H1 (cell line): ENCODE results near the gene PLOD1. TPM values are rescaled to one million over a fixed set of nuclear protein-coding genes. Genes with fewer than 3 reads are reported as not detected.

Experiments used
- CTCF ChIA-PET: fragments of 300-600 bp; sonication (Branson Sonifier 250); formaldehyde crosslinking; loops from one replicate; lab custom pipeline; 2021; ENCODE audit not compliant: partially characterized antibody; lab: Charles Lee
- POLR2A ChIA-PET: fragments of 300-600 bp; sonication (Branson Sonifier 250); formaldehyde crosslinking; loops from one replicate; lab custom pipeline; 2021; ENCODE audit warnings: inconsistent platforms; ENCODE audit not compliant: partially characterized antibody; lab: Charles Lee
- DNase-seq, 2 experiments: peaks; one replicate each; pipeline versions ENCODE4 v3.0.0 to v3.0.0-alpha.2; 2010 to 2022; ENCODE audit warnings: low spot score in 2 of 2, low read depth in 1 of 2, mixed read lengths in 1 of 2
- FAIRE-seq: peaks from 2 replicates; lab custom pipeline; 2011; peaks lifted over from hg19 to GRCh38; lab: Jason Lieb, UNC
- H2AFZ ChIP-seq: 2 replicates; pipeline ENCODE4 v1.8.1; 2012; ENCODE audit warnings: low read length, inconsistent platforms
- H2AK5ac ChIP-seq: 2 replicates; pipeline ENCODE4 v1.6.1; 2013; ENCODE audit warnings: low read depth, low read length
- H2BK120ac ChIP-seq: replicated peaks from 2 replicates; pipeline ENCODE3; 2013; ENCODE audit warnings: low read depth, low read length, inconsistent platforms
- H2BK12ac ChIP-seq: 2 replicates; pipeline ENCODE4 v1.6.1; 2013; ENCODE audit warnings: low read depth, low read length
- H2BK15ac ChIP-seq: 2 replicates; pipeline ENCODE4 v1.6.1; 2013; ENCODE audit warnings: low read length
- H2BK20ac ChIP-seq: 2 replicates; pipeline ENCODE4 v1.6.1; 2013; ENCODE audit warnings: low read length
- H2BK5ac ChIP-seq: 2 replicates; pipeline ENCODE4 v1.6.1; 2013; ENCODE audit warnings: low read depth, low read length
- H3K14ac ChIP-seq: 2 replicates; pipeline ENCODE4 v1.6.1; 2013; ENCODE audit warnings: inconsistent platforms; ENCODE audit not compliant: insufficient read length
- H3K18ac ChIP-seq: 2 replicates; pipeline ENCODE4 v1.6.1; 2013; ENCODE audit warnings: low read length; ENCODE audit errors: extremely low read depth
- H3K23ac ChIP-seq: 2 replicates; pipeline ENCODE4 v1.6.1; 2013; ENCODE audit warnings: inconsistent platforms; ENCODE audit not compliant: insufficient read length
- H3K23me2 ChIP-seq: 2 replicates; pipeline ENCODE4 v1.6.1; 2013; ENCODE audit warnings: low read depth, low read length
- H3K27ac ChIP-seq: 2 replicates; pipeline ENCODE4 v1.6.1; 2011; ENCODE audit warnings: low read depth, low read length, inconsistent platforms
- H3K27me3 ChIP-seq, 4 experiments: replicated peaks in 1 of 4; 1 replicate in 1 of 4; 2 replicates in 3 of 4; pipeline versions ENCODE4 v1.6.1 to v1.8.1; 2011 to 2013; ENCODE audit warnings: low read length in 3 of 4, mild to moderate bottlenecking in 3 of 4, inconsistent platforms in 2 of 4, mixed read lengths in 2 of 4, moderate library complexity in 1 of 4; ENCODE audit not compliant: control insufficient read depth in 3 of 4, insufficient read depth in 3 of 4; ENCODE audit errors: extremely low read depth in 1 of 4
- H3K36me3 ChIP-seq, 4 experiments: 2 replicates each; pipeline versions ENCODE4 v1.6.1 to v1.8.1; 2011 to 2013; ENCODE audit warnings: mild to moderate bottlenecking in 4 of 4, low read length in 3 of 4, moderate library complexity in 2 of 4, control low read depth in 1 of 4, inconsistent platforms in 1 of 4; ENCODE audit not compliant: insufficient read depth in 4 of 4, control insufficient read depth in 2 of 4
- H3K4ac ChIP-seq: replicated peaks from 2 replicates; pipeline ENCODE3; 2013; ENCODE audit warnings: low read length, low read depth, mixed read lengths, inconsistent platforms; ENCODE audit not compliant: insufficient read length
- H3K4me1 ChIP-seq, 4 experiments: replicated peaks in 1 of 4; 1 replicate in 1 of 4; 2 replicates in 3 of 4; pipeline versions ENCODE4 v1.6.1 to v1.8.1; 2011 to 2013; ENCODE audit warnings: low read length in 3 of 4, inconsistent platforms in 2 of 4, mixed read lengths in 1 of 4; ENCODE audit not compliant: insufficient read depth in 4 of 4, control insufficient read depth in 3 of 4
- H3K4me2 ChIP-seq, 2 experiments: 2 replicates each; pipeline versions ENCODE4 v1.6.1 to v1.8.1; 2011 to 2013; ENCODE audit warnings: low read depth in 2 of 2, low read length in 2 of 2, control low read depth in 1 of 2, inconsistent platforms in 1 of 2, mild to moderate bottlenecking in 1 of 2; ENCODE audit not compliant: insufficient read depth in 1 of 2
- H3K4me3 ChIP-seq, 4 experiments: fragments of 200-600, 300-600 bp in 1 of 4; sonication (generic), shearing (Covaris generic), sonication (Bioruptor Twin) in 1 of 4; 2 replicates each; pipeline versions ENCODE4 v1.5.1 to v1.8.1; 2011 to 2016; ENCODE audit warnings: low read length in 4 of 4, low read depth in 3 of 4, control low read depth in 2 of 4, inconsistent platforms in 2 of 4, mild to moderate bottlenecking in 2 of 4, mixed read lengths in 1 of 4, moderate library complexity in 1 of 4; ENCODE audit not compliant: insufficient read depth in 2 of 4; ENCODE audit errors: extremely low read depth in 1 of 4
- H3K56ac ChIP-seq: replicated peaks from 2 replicates; pipeline ENCODE3; 2013; ENCODE audit warnings: low read depth, mild to moderate bottlenecking, mixed read lengths, low read length, inconsistent platforms; ENCODE audit not compliant: insufficient read length
- H3K79me1 ChIP-seq: 2 replicates; pipeline ENCODE4 v1.6.1; 2013; ENCODE audit warnings: low read depth, low read length, control low read depth
- H3K79me2 ChIP-seq, 2 experiments: 2 replicates each; pipeline versions ENCODE4 v1.6.1 to v1.8.1; 2012 to 2013; ENCODE audit warnings: low read length in 2 of 2, mild to moderate bottlenecking in 2 of 2, inconsistent platforms in 1 of 2; ENCODE audit not compliant: insufficient read depth in 2 of 2, control insufficient read depth in 1 of 2
- H3K9ac ChIP-seq, 4 experiments: replicated peaks in 1 of 4; 1 replicate in 1 of 4; 2 replicates in 3 of 4; pipeline versions ENCODE4 v1.6.1 to v1.8.1; 2011 to 2013; ENCODE audit warnings: low read depth in 3 of 4, low read length in 3 of 4, control low read depth in 2 of 4, mild to moderate bottlenecking in 2 of 4, moderate library complexity in 2 of 4, inconsistent platforms in 1 of 4; ENCODE audit errors: extremely low read depth in 1 of 4
- H3K9me3 ChIP-seq, 2 experiments: 2 replicates each; pipeline versions ENCODE4 v1.6.1 to v1.8.1; 2012 to 2013; ENCODE audit warnings: mild to moderate bottlenecking in 2 of 2, moderate library complexity in 2 of 2, control low read depth in 1 of 2, inconsistent platforms in 1 of 2, low read depth in 1 of 2, low read length in 1 of 2, mixed read lengths in 1 of 2; ENCODE audit not compliant: insufficient read depth in 2 of 2
- H4K20me1 ChIP-seq, 2 experiments: replicated peaks in 1 of 2; 2 replicates each; pipeline versions ENCODE3 to v1.8.1; 2011 to 2013; ENCODE audit warnings: inconsistent platforms in 2 of 2, low read length in 2 of 2, mild to moderate bottlenecking in 1 of 2; ENCODE audit not compliant: insufficient read depth in 2 of 2, control insufficient read depth in 1 of 2
- H4K5ac ChIP-seq: 2 replicates; pipeline ENCODE4 v1.6.1; 2013; ENCODE audit warnings: low read length, low read depth, mixed read lengths, inconsistent platforms; ENCODE audit not compliant: insufficient read length
- H4K8ac ChIP-seq: 2 replicates; pipeline ENCODE4 v1.8.0; 2013; ENCODE audit warnings: mild to moderate bottlenecking, moderate library complexity, low read length, inconsistent platforms; ENCODE audit not compliant: insufficient read depth; ENCODE audit errors: extremely low read depth
- H4K91ac ChIP-seq: replicated peaks from 2 replicates; pipeline ENCODE3; 2013; ENCODE audit warnings: low read length, mixed read lengths, inconsistent platforms; ENCODE audit not compliant: insufficient read length
- BCL11A ChIP-seq, 2 experiments: IDR thresholded peaks; one replicate each; pipeline ENCODE4 v1.6.1; 2011; ENCODE audit warnings: low read depth in 2 of 2, low read length in 2 of 2, mild to moderate bottlenecking in 2 of 2
- CEBPB ChIP-seq: IDR thresholded peaks from 2 replicates; pipeline ENCODE4 v1.6.1; 2012; ENCODE audit warnings: low read depth, low read length
- HDAC6 ChIP-seq: IDR thresholded peaks from one replicate; pipeline ENCODE4 v1.7.1; 2012; ENCODE audit warnings: low read depth, mild to moderate bottlenecking, inconsistent platforms, low read length, moderate library complexity
- JUND ChIP-seq: IDR thresholded peaks from 2 replicates; pipeline ENCODE4 v1.6.1; 2011; ENCODE audit warnings: mild to moderate bottlenecking, improper control_type of control experiment, low read length
- PHF8 ChIP-seq: fragments of 200-600 bp; sonication (generic); conservative IDR thresholded peaks from 2 replicates; pipeline ENCODE4 v1.7.1; 2012; ENCODE audit warnings: low read depth, mild to moderate bottlenecking, inconsistent platforms, low read length, moderate library complexity
- RFX5 ChIP-seq: IDR thresholded peaks from 2 replicates; pipeline ENCODE4 v1.6.1; 2011; ENCODE audit warnings: low read depth, low read length, improper control_type of control experiment, borderline replicate concordance
- SAP30 ChIP-seq: fragments of 300-600 bp; sonication (generic); IDR thresholded peaks from 2 replicates; pipeline ENCODE4 v1.7.1; 2012; ENCODE audit warnings: low read length, moderate library complexity, mild to moderate bottlenecking, inconsistent platforms; ENCODE audit not compliant: insufficient read depth, insufficient replicate concordance
- SIN3A ChIP-seq, 2 experiments: IDR thresholded peaks in 1 of 2; conservative IDR thresholded peaks in 1 of 2; 2 replicates each; pipeline ENCODE4 v1.6.1; 2011 to 2012; ENCODE audit warnings: low read length in 2 of 2, improper control_type of control experiment in 1 of 2, low read depth in 1 of 2, mild to moderate bottlenecking in 1 of 2
- SP1 ChIP-seq: IDR thresholded peaks from 2 replicates; pipeline ENCODE4 v1.6.1; 2011; ENCODE audit warnings: low read depth, low read length
- SP2 ChIP-seq: IDR thresholded peaks from 2 replicates; pipeline ENCODE4 v1.6.1; 2012; ENCODE audit warnings: mild to moderate bottlenecking, low read length, inconsistent platforms
- TAF1 ChIP-seq: IDR thresholded peaks from 2 replicates; pipeline ENCODE4 v1.6.1; 2011; ENCODE audit warnings: mild to moderate bottlenecking, low read depth, low read length
- YY1 ChIP-seq: IDR thresholded peaks from 2 replicates; pipeline ENCODE4 v1.6.1; 2011; ENCODE audit warnings: low read depth, mild to moderate bottlenecking, low read length
- ZNF274 ChIP-seq: IDR thresholded peaks from 2 replicates; pipeline ENCODE4 v1.7.0; 2012; ENCODE audit warnings: low read length, borderline replicate concordance; ENCODE audit errors: extremely low read depth
- WGBS, 2 experiments: shearing (Covaris generic) in 1 of 2; methylation state at CpG; one replicate each; pipeline versions ENCODE4 v1.1.6 to v1.1.7; 2013 to 2015; ENCODE audit warnings: low lambda C conversion rate in 2 of 2, mixed read lengths in 2 of 2, inconsistent platforms in 1 of 2, low coverage in 1 of 2, missing lambda C conversion rate in 1 of 2; ENCODE audit not compliant: insufficient replicate concordance in 2 of 2, insufficient coverage in 1 of 2, insufficient read length in 1 of 2; ENCODE audit errors: extremely low coverage in 1 of 2, missing lambda C conversion rate in 1 of 2; 5-methylcytosine and 5-hydroxymethylcytosine counted together
- polyA plus RNA-seq, 7 experiments: library from polyadenylated mRNA; depleted of rRNA in 3 of 7; stranded (reverse) in 5 of 7; unstranded in 2 of 7; fragments of >200 nt in 5 of 7; fragments of 200-250 nt in 2 of 7; gene quantifications; 1 replicate in 5 of 7; 2 replicates in 1 of 7; 4 replicates in 1 of 7; pipeline versions ENCODE4 v1.2.1 to v1.2.3, GENCODE V29; 2011 to 2013; ENCODE audit warnings: missing spikeins in 2 of 7, mixed read lengths in 2 of 7
- total RNA-seq: library from RNA; stranded (reverse); fragmentation: NEBNext Ultra II Directional; extraction: Animal tissue kit (Norgen Biotek cat#: 25700); gene quantifications from 2 replicates; pipeline ENCODE4 v1.2.1, GENCODE V29; 2021

Gene PLOD1
- total and polyA plus RNA-seq, 2 of the 8 experiments (the other 6 are each of a cell fraction or from before 2014, with no cell fraction given): 44.9 to 51.8 TPM

- H3K4ac ChIP-seq: no peak overlapping the region
- no peaks in the 10 kb centered on the region for H3K9me3 ChIP-seq
- peak overlapping the region; percentile 74 to 78; a peak in 3 of 4 replicates for H3K4me2 ChIP-seq
- H3K79me2 ChIP-seq: peaks cover 6 to 54% of the 10 kb centered on the region in 2 experiments; a peak in 3 of 4 replicates
- ChIA-PET CTCF (interaction anchor here (0.6 to 3.3 kb wide), 7 partner anchors 11 to 128 kb away, joined by 3 to 21 read pairs (median 4); no protein-coding TSS in a partner anchor), POLR2A (interaction anchor here (0.8 to 9.9 kb wide), 19 partner anchors 8 to 194 kb away, joined by 3 to 144 read pairs (median 6); partner anchors contain the start of genes KIAA2013, MIIP, NPPA and PLOD1)
- no peak for DNase-seq
- H4K91ac ChIP-seq: no peak overlapping the region
- no peak overlapping the region for H4K8ac ChIP-seq
- no peak overlapping the region for H3K27ac ChIP-seq
- no peak overlapping the region for H2BK120ac ChIP-seq
- H2BK12ac ChIP-seq: no peak overlapping the region
- peaks cover 11% of the 10 kb centered on the region for H3K23me2 ChIP-seq
- no peak overlapping the region for H2AK5ac ChIP-seq
- peaks cover 10% of the 10 kb centered on the region for H3K79me1 ChIP-seq
- WGBS, 2 experiments: 94% methylated on average over 12 of the region's 13 CpGs; no CpG with 5 or more reads in 1 of the 2 experiments
- no peak overlapping the region for H2BK5ac ChIP-seq
- no peak for FAIRE-seq
- peaks cover 9 to 25% (median 19%) of the 10 kb centered on the region in 4 experiments; a peak in 7 of 8 replicates for H3K36me3 ChIP-seq
- H4K20me1 ChIP-seq: peaks cover 2 to 10% of the 10 kb centered on the region in 2 experiments
- H2AFZ ChIP-seq: no peak overlapping the region
- H3K18ac ChIP-seq: no peak overlapping the region
- H4K5ac ChIP-seq: no peak overlapping the region
- H3K9ac ChIP-seq: no peak overlapping the region; a peak in 2 of 7 replicates
- no peak overlapping the region for H2BK15ac ChIP-seq
- H3K56ac ChIP-seq: no peak overlapping the region
- H3K23ac ChIP-seq: no peak overlapping the region
- H2BK20ac ChIP-seq: no peak overlapping the region
- no peak overlapping the region for H3K14ac ChIP-seq
- peak overlapping the region; percentile 78 to 94 (median 84); a peak in 4 of 8 replicates for H3K4me3 ChIP-seq
- H3K4me1 ChIP-seq: peaks cover 0 to 5% (median 2%) of the 10 kb centered on the region in 4 experiments; a peak in 3 of 7 replicates
- H3K27me3 ChIP-seq: no peaks in the 10 kb centered on the region
- TF ChIP-seq ZNF274: no peak
- no peak for TF ChIP-seq BCL11A (IDR thresholded peaks at IDR 0.05; ENCODE audit: low read depth in 2 of 2, low read length in 2 of 2)
- no peak for TF ChIP-seq JUND
- TF ChIP-seq SIN3A (conservative IDR thresholded peaks at IDR 0.05 in 1 of 2, IDR thresholded peaks at IDR 0.05 in 1 of 2; ENCODE audit: low read depth in 1 of 2, low read length in 2 of 2): no peak
- TF ChIP-seq SP2: no peak
- no peak for TF ChIP-seq TAF1
- no peak for TF ChIP-seq RFX5
- no peak for TF ChIP-seq YY1
- TF ChIP-seq SP1: no peak
- no peak for TF ChIP-seq HDAC6
- no peak for TF ChIP-seq PHF8
- TF ChIP-seq SAP30: no peak
- no peak for TF ChIP-seq CEBPB
Measured at GRCh38 chr1:11981378-11982009, 47.0 kb downstream of the PLOD1 start.
